Fibroblast of villous mesenchyme (primary cell): ENCODE data around the gene ADAMTS9. TPM values are rescaled to one million over a fixed set of nuclear protein-coding genes. Genes with fewer than 3 reads are reported as not detected.

ENCODE experiments used
- DNase-seq: peaks from one replicate; pipeline ENCODE4 v3.0.0-alpha.2; 2010; ENCODE audit warnings: low read depth
- H3K4me3 ChIP-seq: 2 replicates; pipeline ENCODE4 v1.5.1; 2011; ENCODE audit warnings: low read depth, mild to moderate bottlenecking, low read length
- total RNA-seq: library from RNA; depleted of rRNA; stranded (reverse); fragments of >200 nt; gene quantifications from 2 replicates; pipeline ENCODE4 v1.2.3, GENCODE V29; 2012
- TF ChIP-seq, protein P1 (sequence below): IDR thresholded peaks from 2 replicates; pipeline ENCODE4 v1.5.1; 2012; ENCODE audit warnings: low read depth, mild to moderate bottlenecking, low read length; ENCODE audit not compliant: insufficient read depth

The ADAMTS9 gene
- total RNA-seq, 1 donor = 1.7 TPM

DNA sequence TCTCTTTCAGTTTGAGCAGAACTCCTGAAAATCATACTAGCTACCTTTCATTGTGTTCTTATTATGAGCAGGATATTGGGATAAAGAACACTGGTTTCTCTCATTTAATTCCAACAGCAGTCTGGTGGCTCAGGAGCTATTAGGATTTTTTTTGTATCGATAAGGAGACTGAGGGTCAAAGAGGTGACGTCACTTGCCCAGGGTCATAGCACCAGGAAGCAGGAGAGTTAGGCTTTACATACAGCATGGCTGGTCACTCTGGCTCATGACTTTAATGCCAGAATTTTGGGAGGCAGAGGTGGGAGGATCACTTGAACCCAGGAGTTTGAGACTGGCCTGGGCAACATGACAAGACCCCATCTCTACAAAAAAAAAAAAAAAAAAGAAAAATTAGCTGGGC is 113.6 kb downstream of the ADAMTS9 start:
- no peak overlapping the region for H3K4me3 ChIP-seq
- TF ChIP-seq, protein P1, sequence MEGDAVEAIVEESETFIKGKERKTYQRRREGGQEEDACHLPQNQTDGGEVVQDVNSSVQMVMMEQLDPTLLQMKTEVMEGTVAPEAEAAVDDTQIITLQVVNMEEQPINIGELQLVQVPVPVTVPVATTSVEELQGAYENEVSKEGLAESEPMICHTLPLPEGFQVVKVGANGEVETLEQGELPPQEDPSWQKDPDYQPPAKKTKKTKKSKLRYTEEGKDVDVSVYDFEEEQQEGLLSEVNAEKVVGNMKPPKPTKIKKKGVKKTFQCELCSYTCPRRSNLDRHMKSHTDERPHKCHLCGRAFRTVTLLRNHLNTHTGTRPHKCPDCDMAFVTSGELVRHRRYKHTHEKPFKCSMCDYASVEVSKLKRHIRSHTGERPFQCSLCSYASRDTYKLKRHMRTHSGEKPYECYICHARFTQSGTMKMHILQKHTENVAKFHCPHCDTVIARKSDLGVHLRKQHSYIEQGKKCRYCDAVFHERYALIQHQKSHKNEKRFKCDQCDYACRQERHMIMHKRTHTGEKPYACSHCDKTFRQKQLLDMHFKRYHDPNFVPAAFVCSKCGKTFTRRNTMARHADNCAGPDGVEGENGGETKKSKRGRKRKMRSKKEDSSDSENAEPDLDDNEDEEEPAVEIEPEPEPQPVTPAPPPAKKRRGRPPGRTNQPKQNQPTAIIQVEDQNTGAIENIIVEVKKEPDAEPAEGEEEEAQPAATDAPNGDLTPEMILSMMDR = no peak
- no peak for DNase-seq

DNA sequence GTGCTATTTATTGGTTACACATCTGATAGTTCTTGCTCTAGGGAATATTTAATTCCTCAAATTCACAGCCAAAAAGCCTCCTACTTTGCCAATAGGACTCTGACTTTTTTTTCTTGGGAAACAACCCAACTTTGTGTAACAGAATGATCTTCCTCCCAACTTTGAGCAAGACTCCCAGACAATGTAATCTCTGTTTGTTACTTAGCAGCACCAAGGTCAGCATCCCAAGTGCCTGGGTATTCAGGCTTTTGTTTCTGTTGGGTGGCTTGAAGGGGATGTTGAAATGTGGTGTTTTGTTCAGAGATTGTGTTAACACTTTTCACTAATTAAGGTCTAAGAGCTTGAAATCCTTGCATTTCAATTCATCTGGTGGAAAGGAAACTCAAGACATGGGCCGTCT is 115.8 kb downstream of the ADAMTS9 start:
- no peak for DNase-seq

GRCh38 chr3:64568895-64569517 is 118.8 kb downstream of the ADAMTS9 start:
- TF ChIP-seq, protein P1 = no peak
- DNase-seq = no peak
- H3K4me3 ChIP-seq = no peak overlapping the region

More for the DNA sequence above, 115.8 kb downstream of the ADAMTS9 start:
- TF ChIP-seq, protein P1 = no peak
- no peak overlapping the region for H3K4me3 ChIP-seq

- TF ChIP-seq, protein P1 = no peak
- DNase-seq = no peak
Measured at GRCh38 chr3:64566859-64567258, 120.9 kb downstream of the ADAMTS9 start.

GRCh38 chr3:64563751-64564150 is 124.0 kb downstream of the ADAMTS9 start:
- TF ChIP-seq, protein P1 = no peak
- no peak overlapping the region for H3K4me3 ChIP-seq
- DNase-seq = no peak

More at GRCh38 chr3:64566859-64567258, 120.9 kb downstream of the ADAMTS9 start:
- no peak overlapping the region for H3K4me3 ChIP-seq

DNA sequence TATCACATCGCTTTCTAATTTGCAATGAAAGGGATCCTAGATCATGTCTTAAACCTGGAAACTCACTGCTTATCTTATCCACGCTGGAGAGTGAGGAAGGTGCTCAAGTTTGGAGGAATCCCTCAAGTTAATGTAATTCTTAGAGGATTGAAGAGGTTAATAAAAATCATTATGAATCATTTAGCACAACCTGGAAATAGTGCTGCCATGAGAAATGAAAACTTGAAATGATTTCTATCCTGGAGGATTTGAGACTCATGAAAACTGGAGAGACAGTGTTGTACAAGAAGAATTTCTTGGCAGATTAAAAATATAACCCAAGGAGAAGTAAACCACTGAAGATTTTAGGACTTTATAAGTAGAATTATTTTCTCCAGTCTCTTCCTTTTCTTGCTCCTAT is 125.9 kb downstream of the ADAMTS9 start:
- TF ChIP-seq, protein P1 = no peak
- H3K4me3 ChIP-seq = no peak overlapping the region
- DNase-seq = no peak
